ENCODE results near the gene PTPRF.

DNA sequence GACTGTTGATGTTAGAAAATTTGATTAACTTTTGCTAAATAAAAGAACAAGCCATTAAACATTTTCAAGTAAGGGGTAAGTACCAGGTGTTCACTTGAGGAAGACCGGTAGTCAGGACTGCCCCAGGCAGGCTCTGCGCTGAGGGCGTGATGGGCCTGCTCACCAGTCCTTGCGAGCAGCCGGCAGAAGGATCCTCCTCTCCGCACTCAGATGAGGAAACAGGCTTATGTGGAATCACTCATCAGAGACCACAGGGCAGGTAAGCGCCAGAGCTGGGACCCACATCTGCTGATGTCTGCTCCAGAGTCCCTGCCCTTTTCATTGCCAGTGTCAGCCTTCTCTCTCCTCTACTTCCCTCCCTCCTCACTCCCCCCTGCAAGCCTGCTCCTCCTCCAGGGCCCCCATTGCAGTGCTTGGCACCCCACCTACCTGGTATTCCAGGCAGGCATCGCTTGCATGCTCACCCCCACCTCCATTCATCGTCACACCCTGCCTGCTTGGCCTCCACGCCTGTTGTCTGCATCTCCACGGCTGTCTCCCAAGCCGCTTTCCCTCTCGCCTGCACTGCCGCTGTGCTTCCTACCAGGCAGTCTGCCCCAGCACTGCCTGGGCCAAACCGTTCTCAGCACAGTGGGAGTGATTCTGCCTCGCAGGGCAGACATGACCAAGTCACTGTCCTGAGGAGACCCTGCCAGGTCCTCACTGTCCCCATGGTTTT is 94.5 kb downstream of the PTPRF start:
- TF ChIP-seq, protein P1, sequence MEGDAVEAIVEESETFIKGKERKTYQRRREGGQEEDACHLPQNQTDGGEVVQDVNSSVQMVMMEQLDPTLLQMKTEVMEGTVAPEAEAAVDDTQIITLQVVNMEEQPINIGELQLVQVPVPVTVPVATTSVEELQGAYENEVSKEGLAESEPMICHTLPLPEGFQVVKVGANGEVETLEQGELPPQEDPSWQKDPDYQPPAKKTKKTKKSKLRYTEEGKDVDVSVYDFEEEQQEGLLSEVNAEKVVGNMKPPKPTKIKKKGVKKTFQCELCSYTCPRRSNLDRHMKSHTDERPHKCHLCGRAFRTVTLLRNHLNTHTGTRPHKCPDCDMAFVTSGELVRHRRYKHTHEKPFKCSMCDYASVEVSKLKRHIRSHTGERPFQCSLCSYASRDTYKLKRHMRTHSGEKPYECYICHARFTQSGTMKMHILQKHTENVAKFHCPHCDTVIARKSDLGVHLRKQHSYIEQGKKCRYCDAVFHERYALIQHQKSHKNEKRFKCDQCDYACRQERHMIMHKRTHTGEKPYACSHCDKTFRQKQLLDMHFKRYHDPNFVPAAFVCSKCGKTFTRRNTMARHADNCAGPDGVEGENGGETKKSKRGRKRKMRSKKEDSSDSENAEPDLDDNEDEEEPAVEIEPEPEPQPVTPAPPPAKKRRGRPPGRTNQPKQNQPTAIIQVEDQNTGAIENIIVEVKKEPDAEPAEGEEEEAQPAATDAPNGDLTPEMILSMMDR (IDR thresholded peaks at IDR 0.05): no peak
- no peak for TF ChIP-seq POLR2A (IDR thresholded peaks at IDR 0.05)

Data from lower leg skin (tissue), 3 donors.